Bronchial epithelial cell (primary cell): ENCODE data around the gene UBE2J2. TPM values are rescaled to one million over a fixed set of nuclear protein-coding genes. Genes with fewer than 3 reads are reported as not detected.

Experiments
- DNase-seq: peaks from one replicate; pipeline ENCODE4 v3.0.0-alpha.2; 2010; ENCODE audit warnings: low read depth
- FAIRE-seq: peaks from 2 replicates; lab custom pipeline; 2011; peaks lifted over from hg19 to GRCh38; lab: Jason Lieb, UNC
- H3K27me3 ChIP-seq: 2 replicates; pipeline ENCODE4 v1.5.1; 2011; ENCODE audit warnings: low read length; ENCODE audit not compliant: control insufficient read depth, insufficient read depth
- H3K36me3 ChIP-seq: 2 replicates; pipeline ENCODE4 v1.5.1; 2011; ENCODE audit warnings: low read length; ENCODE audit not compliant: control insufficient read depth, insufficient read depth
- H3K4me3 ChIP-seq: 2 replicates; pipeline ENCODE4 v1.5.1; 2011; ENCODE audit warnings: mild to moderate bottlenecking, low read depth, low read length, control low read depth
- CTCF ChIP-seq: IDR thresholded peaks from 2 replicates; pipeline ENCODE4 v1.5.1; 2011; ENCODE audit warnings: mild to moderate bottlenecking, moderate library complexity, low read length, control low read depth, inconsistent platforms; ENCODE audit not compliant: insufficient read depth, severe bottlenecking
- total RNA-seq: library from RNA; depleted of rRNA; stranded (reverse); fragments of >200 nt; gene quantifications from 2 replicates; pipeline ENCODE4 v1.2.1, GENCODE V29; 2014

The UBE2J2 gene
- total RNA-seq, 1 donor from 2014 or later = 41.3 TPM

GRCh38 chr1:1259540-1259939 is 14.1 kb downstream of the UBE2J2 start:
- FAIRE-seq (no peak), DNase-seq (no peak)
- Histone ChIP-seq H3K4me3 (no peak overlapping the region), H3K27me3 (no peaks in the 10 kb centered on the region), H3K36me3 (peaks cover 27% of the 10 kb centered on the region)
- TF ChIP-seq CTCF = no peak

GRCh38 chr1:1259119-1259488 is 14.6 kb downstream of the UBE2J2 start:
- Histone ChIP-seq H3K36me3 (peaks cover 27% of the 10 kb centered on the region), H3K4me3 (no peak overlapping the region), H3K27me3 (no peaks in the 10 kb centered on the region)
- DNase-seq = no peak
- no peak for TF ChIP-seq CTCF
- FAIRE-seq = peak; percentile 99

GRCh38 chr1:1256956-1257871 is 16.4 kb downstream of the UBE2J2 start:
- H3K36me3 ChIP-seq = peaks cover 19% of the 10 kb centered on the region
- H3K27me3 ChIP-seq = no peaks in the 10 kb centered on the region
- DNase-seq (no peak), FAIRE-seq (no peak)
- no peak overlapping the region for H3K4me3 ChIP-seq
- TF ChIP-seq CTCF = no peak

- FAIRE-seq = no peak
- H3K4me3 ChIP-seq = no peak overlapping the region
Observed at GRCh38 chr1:1255611-1256010, 18.0 kb downstream of the UBE2J2 start.

GRCh38 chr1:1255078-1255477 is 18.6 kb downstream of the UBE2J2 start:
- Histone ChIP-seq H3K27me3 (no peaks in the 10 kb centered on the region), H3K36me3 (peaks cover 13% of the 10 kb centered on the region), H3K4me3 (no peak overlapping the region)
- no peak for TF ChIP-seq CTCF
- FAIRE-seq = no peak
- no peak for DNase-seq

More at GRCh38 chr1:1255611-1256010, 18.0 kb downstream of the UBE2J2 start:
- TF ChIP-seq CTCF = no peak
- H3K27me3 ChIP-seq = no peaks in the 10 kb centered on the region
- DNase-seq = no peak
- peaks cover 13% of the 10 kb centered on the region for H3K36me3 ChIP-seq
